NCI-H510A treated with DMSO at 0.1 percent for 48 hours (cell line): ENCODE data around the gene NOL4L.
"Not testable (repeated sequence)": the region's sequence is repeated elsewhere in the genome, so short reads cannot be mapped to it uniquely, and the experiment has no call there.

ENCODE experiments used
- DNase-seq: peaks from one replicate; lab custom pipeline; 2025; lab: John Stamatoyannopoulos, UW

NOL4L gene

GRCh38 chr20:32596681-32597252 lies 11.6 kb upstream of the NOL4L start:
- DNase-seq, result no peak

GRCh38 chr20:32595143-32595542 lies 10.0 kb upstream of the NOL4L start:
- no peak for DNase-seq

GRCh38 chr20:32594669-32595068 lies 9.5 kb upstream of the NOL4L start:
- not testable (repeated sequence) for DNase-seq

GRCh38 chr20:32594204-32594603 lies 9.1 kb upstream of the NOL4L start:
- DNase-seq, result no peak

- not testable (repeated sequence) for DNase-seq
Observed at GRCh38 chr20:32592616-32593015, 7.5 kb upstream of the NOL4L start.

GRCh38 chr20:32592022-32592421 lies 6.9 kb upstream of the NOL4L start:
- DNase-seq, result no peak

- no peak for DNase-seq
Observed at GRCh38 chr20:32589769-32590168, 4.6 kb upstream of the NOL4L start.

GRCh38 chr20:32589256-32589655 lies 4.1 kb upstream of the NOL4L start:
- DNase-seq, result no peak

- DNase-seq, result no peak
Observed at GRCh38 chr20:32588040-32588439, 2.9 kb upstream of the NOL4L start.

- no peak for DNase-seq
Observed at GRCh38 chr20:32586291-32586690, 1.2 kb upstream of the NOL4L start.

- no peak for DNase-seq
Observed at GRCh38 chr20:32585586-32586127, 524 bp upstream of the NOL4L start.

- DNase-seq, result no peak
Observed at GRCh38 chr20:32583581-32584070, 1.5 kb downstream of the NOL4L start.

- no peak for DNase-seq
Observed at GRCh38 chr20:32582659-32583580, 2.2 kb downstream of the NOL4L start.

GRCh38 chr20:32581839-32582658 lies 3.1 kb downstream of the NOL4L start:
- DNase-seq, result no peak

GRCh38 chr20:32580970-32581838 lies 3.9 kb downstream of the NOL4L start:
- DNase-seq, result no peak

GRCh38 chr20:32580219-32580969 lies 4.7 kb downstream of the NOL4L start:
- no peak for DNase-seq

GRCh38 chr20:32578840-32579390 lies 6.2 kb downstream of the NOL4L start:
- no peak for DNase-seq

GRCh38 chr20:32578062-32578461 lies 7.1 kb downstream of the NOL4L start:
- DNase-seq, result not testable (repeated sequence)

- DNase-seq, result no peak
Observed at GRCh38 chr20:32577657-32578056, 7.5 kb downstream of the NOL4L start.

GRCh38 chr20:32577023-32577422 lies 8.1 kb downstream of the NOL4L start:
- no peak for DNase-seq
